Ovary (tissue), 9 donors: ENCODE data around the gene PROKR1. TPM values are rescaled to one million over a fixed set of nuclear protein-coding genes. Genes with fewer than 3 reads are reported as not detected.

Experiments used
- DNase-seq, 5 donors: peaks; one replicate each; pipeline ENCODE4 v3.0.0-alpha.2; 2019 to 2020
- H3K27ac ChIP-seq, 2 donors: fragments of 200-600 bp; one replicate each; pipeline versions ENCODE4 v1.5.1 to v1.8.0; 2019 to 2022
- H3K27me3 ChIP-seq: fragments of 200-600 bp; one replicate; pipeline ENCODE4 v1.8.0; 2022
- H3K36me3 ChIP-seq: fragments of 200-600 bp; sonication (generic); one replicate; pipeline ENCODE4 v1.5.1; 2019
- H3K4me1 ChIP-seq: one replicate; pipeline ENCODE4 v1.8.1; 2013; ENCODE audit warnings: mild to moderate bottlenecking, moderate library complexity; ENCODE audit not compliant: insufficient read depth
- H3K4me3 ChIP-seq: fragments of 200-600 bp; sonication (generic); one replicate; pipeline ENCODE4 v1.5.1; 2017
- H3K9me3 ChIP-seq, 2 donors: fragments of 200-600 bp in 1 of 2; sonication (generic) in 1 of 2; one replicate each; pipeline versions ENCODE4 v1.5.1 to v1.8.1; 2013 to 2019; ENCODE audit warnings: mild to moderate bottlenecking in 1 of 2, moderate library complexity in 1 of 2
- CTCF ChIP-seq, 3 donors: fragments of 450-650 bp in 2 of 3; fragments of 200-600 bp in 1 of 3; IDR thresholded peaks; one replicate each; pipeline versions ENCODE4 v1.5.1 to v1.8.0; 2016 to 2022; ENCODE audit warnings: antibody characterized with exemption in 3 of 3, mild to moderate bottlenecking in 1 of 3
- EP300 ChIP-seq: sonication (generic); formaldehyde crosslinking; IDR thresholded peaks from one replicate; pipeline ENCODE4 v1.6.1; 2017; ENCODE audit warnings: antibody characterized with exemption
- POLR2A ChIP-seq: fragments of 450-650 bp; IDR thresholded peaks from one replicate; pipeline ENCODE4 v1.6.1; 2017; ENCODE audit warnings: antibody characterized with exemption, mild to moderate bottlenecking, moderate library complexity
- WGBS, 3 donors: extraction: QIAGEN DNeasy Blood & Tissue Kit in 1 of 3; methylation state at CpG; one replicate each; pipeline versions ENCODE4 v1.1.5 to v1.1.7; 2013 to 2017; 5-methylcytosine and 5-hydroxymethylcytosine counted together
- intact Hi-C, 4 donors: fragments of 100-400 bp; cut with DNase I; formaldehyde crosslinking; loops; one replicate each; pipeline versions ENCODE4 v1.11.0 to v1.15.1; 2022 to 2023
- polyA plus RNA-seq, 2 donors: library from polyadenylated mRNA; stranded (reverse); fragments of 200-250 nt in 1 of 2; fragments of 350-450 nt in 1 of 2; fragmentation: Illumina TruSeq in 1 of 2; extraction: RNeasy Lipid Tissue Mini Kit (QIAGEN cat#74804) in 1 of 2; gene quantifications; one replicate each; pipeline ENCODE4 v1.2.3, GENCODE V29; 2013 to 2014
- total RNA-seq, 7 donors: library from RNA; depleted of rRNA in 2 of 7; stranded (reverse); fragments of >200 nt in 2 of 7; fragmentation: NEBNext Ultra II Directional in 3 of 7; extraction: Animal tissue kit (Norgen Biotek cat#: 25700) in 3 of 7; gene quantifications; one replicate each; pipeline versions ENCODE4 v1.1.0 to v1.2.4, GENCODE V29; 2016 to 2023
- donor health status: DM: no; HTN: no; CAD: no; lungs with moderate emphysema.
- donor health status: DM: no; HTN: no; CAD: no.
- donor health status: Bipolar disorder and iron deficiency.
- donor health status: DM: yes; HTN: yes; CAD: no.
- donor health status: DM: no; HTN: no; CAD: no.
- donor health status: DM: yes; HTN: yes; CAD: no.

PROKR1 gene
- total and polyA plus RNA-seq, 9 donors = 0.02 to 0.03 TPM; not detected in 7

GRCh38 chr2:68687018-68687417 is 43.6 kb downstream of the PROKR1 start:
- DNase-seq = no peak
- TF ChIP-seq CTCF (IDR thresholded peaks at IDR 0.05) (no peak), EP300 (no peak), POLR2A (no peak)
- H3K4me3 ChIP-seq = no peak overlapping the region
- intact Hi-C loops = no loop called here
- no peak overlapping the region for H3K27ac ChIP-seq
- no peaks in the 10 kb centered on the region for H3K27me3 ChIP-seq
- H3K4me1 ChIP-seq = no peaks in the 10 kb centered on the region
- 95 to 96% (median 96%) methylated on average over 1 of the region's 1 CpG for WGBS, 3 donors
- no peaks in the 10 kb centered on the region for H3K36me3 ChIP-seq
- no peaks in the 10 kb centered on the region for H3K9me3 ChIP-seq

GRCh38 chr2:68689553-68690537 is 46.5 kb downstream of the PROKR1 start:
- H3K9me3 ChIP-seq = no peaks in the 10 kb centered on the region
- no peaks in the 10 kb centered on the region for H3K27me3 ChIP-seq
- H3K27ac ChIP-seq = no peak overlapping the region
- no peaks in the 10 kb centered on the region for H3K4me1 ChIP-seq
- no peak for DNase-seq
- WGBS, 3 donors = 70 to 82% (median 71%) methylated on average over 7 of the region's 7 CpGs
- intact Hi-C loops = no loop called here
- TF ChIP-seq CTCF (IDR thresholded peaks at IDR 0.05) (no peak), POLR2A (no peak), EP300 (no peak)
- no peak overlapping the region for H3K4me3 ChIP-seq
- H3K36me3 ChIP-seq = no peaks in the 10 kb centered on the region

GRCh38 chr2:68690851-68691250 is 47.5 kb downstream of the PROKR1 start:
- TF ChIP-seq CTCF (IDR thresholded peaks at IDR 0.05) (no peak), POLR2A (no peak), EP300 (no peak)
- no peak for DNase-seq
- no peaks in the 10 kb centered on the region for H3K4me1 ChIP-seq
- 74 to 89% (median 83%) methylated on average over 3 of the region's 3 CpGs for WGBS, 3 donors
- H3K36me3 ChIP-seq = no peaks in the 10 kb centered on the region
- no peaks in the 10 kb centered on the region for H3K9me3 ChIP-seq
- H3K4me3 ChIP-seq = no peak overlapping the region
- H3K27me3 ChIP-seq = no peaks in the 10 kb centered on the region
- H3K27ac ChIP-seq = no peak overlapping the region
- intact Hi-C loops = no loop called here

- no peak for TF ChIP-seq EP300
- TF ChIP-seq POLR2A = no peak
- no peak for TF ChIP-seq CTCF (IDR thresholded peaks at IDR 0.05)
- H3K4me3 ChIP-seq = no peak overlapping the region
- no peaks in the 10 kb centered on the region for H3K4me1 ChIP-seq
- 91 to 97% (median 96%) methylated on average over 1 of the region's 1 CpG for WGBS, 3 donors
- H3K27ac ChIP-seq = no peak overlapping the region
- H3K9me3 ChIP-seq = no peaks in the 10 kb centered on the region
- H3K27me3 ChIP-seq = no peaks in the 10 kb centered on the region
- intact Hi-C loops = no loop called here
- no peak for DNase-seq
- H3K36me3 ChIP-seq = no peaks in the 10 kb centered on the region
These were observed 49.1 kb downstream of the PROKR1 start for GRCh38 chr2:68692511-68692910.
